ENCODE data around the gene PPP1R8.

- no peak for TF ChIP-seq CTCF (IDR thresholded peaks at IDR 0.05)
- TF ChIP-seq POLR2A (IDR thresholded peaks at IDR 0.05): no peak
- TF ChIP-seq POLR2AphosphoS5 (IDR thresholded peaks at IDR 0.05; ENCODE audit: insufficient read depth in 1 of 2, low read depth in 1 of 2): no peak
Measured at GRCh38 chr1:27891196-27891889, 60.8 kb downstream of the PPP1R8 start.
